Ectodermal cell (in vitro differentiated cells): ENCODE measurements around the gene GSTP1. TPM values are rescaled to one million over a fixed set of nuclear protein-coding genes. Genes with fewer than 3 reads are reported as not detected.

Source experiments
- H3K27ac ChIP-seq: 2 replicates; pipeline ENCODE4 v1.7.0; 2013; ENCODE audit warnings: mild to moderate bottlenecking, low read depth, low read length; ENCODE audit not compliant: insufficient read depth, poor library complexity, severe bottlenecking
- H3K27me3 ChIP-seq: 2 replicates; pipeline ENCODE4 v1.7.0; 2013; ENCODE audit warnings: mild to moderate bottlenecking, low read length; ENCODE audit not compliant: insufficient read depth, control insufficient read depth, poor library complexity, severe bottlenecking
- H3K36me3 ChIP-seq: one replicate; pipeline ENCODE4 v1.7.0; 2013; ENCODE audit warnings: low read length; ENCODE audit not compliant: control insufficient read depth, insufficient read depth
- H3K4me1 ChIP-seq: one replicate; pipeline ENCODE4 v1.7.0; 2013; ENCODE audit warnings: low read length; ENCODE audit not compliant: control insufficient read depth, insufficient read depth
- H3K4me3 ChIP-seq: 2 replicates; pipeline ENCODE4 v1.7.0; 2013; ENCODE audit warnings: low read depth, low read length, control low read depth; ENCODE audit not compliant: insufficient read depth
- H3K9me3 ChIP-seq: 2 replicates; pipeline ENCODE4 v1.7.0; 2013; ENCODE audit warnings: mild to moderate bottlenecking, low read length, moderate library complexity; ENCODE audit not compliant: control insufficient read depth
- WGBS, 2 experiments: methylation state at CpG; one replicate each; pipeline ENCODE4 v1.1.7; 2013; ENCODE audit warnings: missing lambda C conversion rate in 2 of 2; 5-methylcytosine and 5-hydroxymethylcytosine counted together
- polyA plus RNA-seq, 4 experiments: library from polyadenylated mRNA; stranded (reverse); fragments of 50-300 nt; gene quantifications; one replicate each; pipeline ENCODE4 v1.2.3, GENCODE V29; 2013

The GSTP1 gene
- 662 TPM for polyA plus RNA-seq (2013, experiment 1 of 4)
- polyA plus RNA-seq (2013, experiment 2 of 4) = 591 TPM
- polyA plus RNA-seq (2013, experiment 3 of 4) = 591 TPM
- polyA plus RNA-seq (2013, experiment 4 of 4) = 596 TPM

DNA sequence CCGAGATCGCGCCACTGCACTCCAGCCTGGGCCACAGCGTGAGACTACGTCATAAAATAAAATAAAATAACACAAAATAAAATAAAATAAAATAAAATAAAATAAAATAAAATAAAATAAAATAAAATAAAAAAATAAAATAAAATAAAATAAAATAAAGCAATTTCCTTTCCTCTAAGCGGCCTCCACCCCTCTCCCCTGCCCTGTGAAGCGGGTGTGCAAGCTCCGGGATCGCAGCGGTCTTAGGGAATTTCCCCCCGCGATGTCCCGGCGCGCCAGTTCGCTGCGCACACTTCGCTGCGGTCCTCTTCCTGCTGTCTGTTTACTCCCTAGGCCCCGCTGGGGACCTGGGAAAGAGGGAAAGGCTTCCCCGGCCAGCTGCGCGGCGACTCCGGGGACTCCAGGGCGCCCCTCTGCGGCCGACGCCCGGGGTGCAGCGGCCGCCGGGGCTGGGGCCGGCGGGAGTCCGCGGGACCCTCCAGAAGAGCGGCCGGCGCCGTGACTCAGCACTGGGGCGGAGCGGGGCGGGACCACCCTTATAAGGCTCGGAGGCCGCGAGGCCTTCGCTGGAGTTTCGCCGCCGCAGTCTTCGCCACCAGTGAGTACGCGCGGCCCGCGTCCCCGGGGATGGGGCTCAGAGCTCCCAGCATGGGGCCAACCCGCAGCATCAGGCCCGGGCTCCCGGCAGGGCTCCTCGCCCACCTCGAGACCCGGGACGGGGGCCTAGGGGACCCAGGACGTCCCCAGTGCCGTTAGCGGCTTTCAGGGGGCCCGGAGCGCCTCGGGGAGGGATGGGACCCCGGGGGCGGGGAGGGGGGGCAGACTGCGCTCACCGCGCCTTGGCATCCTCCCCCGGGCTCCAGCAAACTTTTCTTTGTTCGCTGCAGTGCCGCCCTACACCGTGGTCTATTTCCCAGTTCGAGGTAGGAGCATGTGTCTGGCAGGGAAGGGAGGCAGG is at the start of gene GSTP1:
GSTP1 (plus strand) TSS at position 566 of the 958 bp plus-strand sequence; CDS start at position 598, 32 bp downstream.
- H3K27me3 ChIP-seq = peaks cover 13% of the 10 kb centered on the region
- H3K4me1 ChIP-seq = peaks cover 13% of the 10 kb centered on the region
- H3K4me3 ChIP-seq = peak within 1 kb of the TSS; percentile 78
- H3K9me3 ChIP-seq = no peaks in the 10 kb centered on the region
- peaks cover 12% of the 10 kb centered on the region for H3K36me3 ChIP-seq
- 1 to 2% methylated on average over 76 to 77 of the region's 81 CpGs for WGBS, 2 experiments
- peak within 1 kb of the TSS; percentile 85 for H3K27ac ChIP-seq

DNA sequence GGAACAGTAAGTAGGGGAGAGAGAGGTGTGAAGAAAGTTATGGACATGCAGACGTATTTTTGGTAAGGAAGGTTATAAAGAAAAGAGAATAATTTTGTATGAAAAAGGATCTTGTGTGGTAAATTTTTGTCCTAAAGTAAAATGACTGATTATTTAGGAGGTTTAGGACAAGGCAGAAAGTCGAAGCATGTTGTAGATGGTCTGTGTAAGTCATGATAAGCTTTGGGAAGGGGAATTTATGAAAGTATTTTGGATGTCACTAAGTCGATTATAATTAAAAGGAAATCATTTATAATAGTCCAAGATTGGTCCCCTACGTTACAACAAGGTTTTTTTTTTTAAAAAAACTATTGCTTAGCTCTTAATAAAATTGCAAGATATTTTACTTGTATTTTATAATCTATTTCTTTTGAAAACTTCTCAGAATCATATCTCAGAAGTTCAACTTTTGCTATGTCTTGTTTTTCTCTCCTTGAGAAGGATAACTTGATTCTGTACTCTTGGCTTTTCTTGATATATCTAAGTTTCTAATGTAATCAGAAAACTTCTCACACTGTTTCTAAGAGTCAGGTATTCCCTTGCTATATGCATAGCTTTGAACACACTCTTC is 49.4 kb upstream of the GSTP1 start:
- H3K27ac ChIP-seq = no peak overlapping the region
- no peaks in the 10 kb centered on the region for H3K36me3 ChIP-seq
- 34 to 36% methylated on average over 2 of the region's 4 CpGs for WGBS, 2 experiments
- H3K4me1 ChIP-seq = no peaks in the 10 kb centered on the region
- H3K9me3 ChIP-seq = no peaks in the 10 kb centered on the region
- H3K4me3 ChIP-seq = no peak overlapping the region
- H3K27me3 ChIP-seq = no peaks in the 10 kb centered on the region

DNA sequence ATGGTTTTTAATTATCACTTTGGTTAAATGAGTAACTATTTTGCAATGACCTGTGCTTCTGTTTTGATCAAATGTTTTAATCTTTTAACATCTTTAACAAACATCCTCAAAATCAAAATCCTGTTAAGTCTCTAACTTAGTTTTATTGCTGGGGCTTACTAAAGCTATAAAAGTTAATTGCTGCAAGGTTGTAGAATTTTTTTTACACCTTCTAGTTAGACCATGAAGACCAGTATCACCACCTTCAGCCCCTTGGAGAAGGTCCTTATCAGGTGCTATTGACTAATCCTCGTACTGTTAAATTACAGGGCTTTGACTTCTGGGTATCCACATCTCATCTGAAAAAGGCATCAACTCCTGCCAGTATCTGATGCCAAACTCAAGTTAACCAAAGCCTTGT is 48.1 kb upstream of the GSTP1 start:
- 74 to 82% methylated on average over 1 of the region's 1 CpG for WGBS, 2 experiments
- Histone ChIP-seq H3K27me3 (no peaks in the 10 kb centered on the region), H3K27ac (no peak overlapping the region), H3K36me3 (no peaks in the 10 kb centered on the region), H3K4me1 (no peaks in the 10 kb centered on the region), H3K9me3 (no peaks in the 10 kb centered on the region), H3K4me3 (no peak overlapping the region)

DNA sequence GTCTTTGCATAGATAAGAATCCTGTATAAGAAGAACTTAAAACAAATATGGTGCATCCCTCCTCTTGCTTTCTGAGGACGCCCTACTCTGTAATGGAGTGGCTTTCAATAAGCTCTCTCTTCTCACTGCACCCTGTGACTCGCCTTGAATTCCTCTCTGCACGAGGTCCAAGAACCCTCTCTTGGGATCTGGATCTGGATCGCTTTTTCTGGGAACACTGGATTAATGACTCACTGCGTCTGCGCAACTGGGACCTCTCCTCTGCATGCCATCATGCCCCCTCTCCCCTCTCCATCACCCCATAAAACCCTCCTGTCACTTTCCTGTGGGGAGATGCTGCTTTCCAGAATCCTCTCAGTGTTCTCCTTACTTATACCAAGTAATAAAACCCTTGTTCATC is 45.3 kb upstream of the GSTP1 start:
- H3K4me1 ChIP-seq = no peaks in the 10 kb centered on the region
- H3K36me3 ChIP-seq = no peaks in the 10 kb centered on the region
- WGBS, 2 experiments = 82 to 87% methylated on average over 6 of the region's 6 CpGs
- H3K4me3 ChIP-seq = no peak overlapping the region
- H3K27ac ChIP-seq = no peak overlapping the region
- no peaks in the 10 kb centered on the region for H3K27me3 ChIP-seq
- H3K9me3 ChIP-seq = no peaks in the 10 kb centered on the region

DNA sequence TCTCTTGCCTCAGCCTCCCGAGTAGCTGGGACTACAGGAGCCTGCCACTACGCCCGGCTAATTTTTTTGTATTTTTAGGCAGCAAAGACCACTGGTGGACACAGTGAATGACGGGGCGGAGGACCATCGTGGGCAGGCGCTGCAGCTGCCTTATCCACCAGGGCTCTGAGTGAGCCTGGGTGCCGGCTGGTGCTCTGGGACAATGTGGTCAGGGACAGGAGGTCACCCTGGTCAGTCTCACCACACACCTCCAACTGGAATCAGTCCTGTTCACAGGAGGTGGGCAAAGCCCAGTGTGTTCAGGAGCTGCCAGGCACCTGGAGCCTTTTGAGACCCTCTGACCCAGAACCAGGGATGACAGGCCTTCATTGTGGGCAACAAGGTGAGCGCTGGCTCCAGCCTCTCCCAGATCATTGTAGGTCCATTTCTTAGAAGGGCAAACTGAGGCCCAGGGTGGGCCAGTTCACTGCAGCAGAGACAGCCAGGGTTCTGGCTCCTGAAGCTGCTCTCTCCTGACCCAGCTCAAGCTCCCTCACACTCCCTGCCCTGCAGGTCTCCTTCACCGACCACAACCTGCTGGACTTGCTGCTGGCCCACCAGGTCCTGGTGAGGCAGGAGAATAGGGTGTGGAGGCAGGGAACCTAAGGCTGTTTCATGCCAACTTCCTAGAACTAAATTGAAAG is 44.6 kb upstream of the GSTP1 start:
- Histone ChIP-seq H3K27me3 (no peaks in the 10 kb centered on the region), H3K4me3 (no peak overlapping the region), H3K9me3 (no peaks in the 10 kb centered on the region), H3K4me1 (no peaks in the 10 kb centered on the region), H3K36me3 (no peaks in the 10 kb centered on the region), H3K27ac (no peak overlapping the region)
- 92 to 95% methylated on average over 10 of the region's 10 CpGs for WGBS, 2 experiments

DNA sequence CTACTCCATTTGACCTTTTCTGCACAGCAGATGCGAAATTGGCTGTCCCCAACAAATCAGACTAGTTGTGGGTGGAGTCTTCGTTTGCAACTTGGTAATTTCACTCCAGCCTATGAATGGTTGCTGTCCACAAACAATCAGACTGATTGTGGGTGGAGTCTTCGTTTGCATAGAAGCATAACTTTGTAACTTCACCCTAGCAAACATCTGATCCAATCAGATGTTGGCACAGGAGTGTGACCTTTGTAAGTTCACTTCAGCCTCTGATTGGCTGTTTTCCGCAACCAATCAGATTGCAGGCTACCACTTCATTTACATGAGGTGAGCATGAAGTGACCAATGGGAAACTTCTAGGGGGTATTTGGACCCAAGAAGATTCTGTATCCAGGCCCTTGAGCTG is 44.1 kb upstream of the GSTP1 start:
- no peak overlapping the region for H3K4me3 ChIP-seq
- H3K36me3 ChIP-seq = no peaks in the 10 kb centered on the region
- no peaks in the 10 kb centered on the region for H3K4me1 ChIP-seq
- H3K9me3 ChIP-seq = no peaks in the 10 kb centered on the region
- H3K27ac ChIP-seq = no peak overlapping the region
- H3K27me3 ChIP-seq = no peaks in the 10 kb centered on the region
- WGBS, 2 experiments = 92 to 97% methylated on average over 4 of the region's 4 CpGs

DNA sequence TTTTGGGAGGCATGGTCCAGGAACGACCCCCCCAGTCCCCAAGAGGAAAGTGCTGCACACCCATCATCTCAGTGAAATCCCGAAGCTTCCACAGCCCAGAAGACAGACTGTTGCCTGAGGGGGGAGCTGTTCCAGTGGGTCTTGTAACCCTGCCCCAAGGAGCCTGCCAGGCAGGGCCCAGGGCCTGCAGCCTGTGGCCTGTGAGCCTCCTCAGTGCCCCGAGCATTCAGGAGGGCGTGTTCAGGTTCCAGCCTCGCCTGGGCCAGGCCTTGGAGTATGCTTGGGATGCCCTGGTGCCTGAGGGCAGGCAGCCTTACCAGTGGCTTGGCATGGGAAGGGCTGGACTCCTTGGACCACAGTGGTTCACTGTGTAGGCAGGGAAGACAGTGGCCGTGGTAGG is 42.4 kb upstream of the GSTP1 start:
- H3K36me3 ChIP-seq = no peaks in the 10 kb centered on the region
- H3K4me3 ChIP-seq = no peak overlapping the region
- no peaks in the 10 kb centered on the region for H3K27me3 ChIP-seq
- H3K27ac ChIP-seq = no peak overlapping the region
- H3K4me1 ChIP-seq = no peaks in the 10 kb centered on the region
- no peaks in the 10 kb centered on the region for H3K9me3 ChIP-seq
- WGBS, 2 experiments = 88 to 92% methylated on average over 6 of the region's 6 CpGs

DNA sequence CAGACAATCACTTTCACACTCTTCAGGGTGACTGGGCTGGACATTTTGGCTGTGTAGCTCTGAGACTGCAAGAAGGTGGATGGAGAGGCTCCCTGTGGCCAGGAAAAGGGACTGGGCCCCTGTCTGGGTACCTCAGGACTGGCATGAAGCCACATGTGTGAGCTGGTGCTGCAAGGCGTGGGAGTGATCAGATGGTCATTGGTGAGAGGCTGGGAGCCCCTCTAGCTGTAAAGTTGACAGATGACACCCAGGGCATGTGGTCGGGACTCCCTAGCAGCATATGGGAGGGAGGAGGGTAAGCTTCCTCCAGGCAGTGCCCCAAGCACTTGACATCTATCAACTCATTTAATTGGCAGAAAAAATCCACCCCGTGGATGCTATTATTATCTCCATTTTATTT is 41.4 kb upstream of the GSTP1 start:
- no peaks in the 10 kb centered on the region for H3K36me3 ChIP-seq
- WGBS, 2 experiments = 84% methylated on average over 3 of the region's 3 CpGs
- no peaks in the 10 kb centered on the region for H3K4me1 ChIP-seq
- H3K4me3 ChIP-seq = no peak overlapping the region
- H3K27me3 ChIP-seq = no peaks in the 10 kb centered on the region
- no peak overlapping the region for H3K27ac ChIP-seq
- H3K9me3 ChIP-seq = no peaks in the 10 kb centered on the region

DNA sequence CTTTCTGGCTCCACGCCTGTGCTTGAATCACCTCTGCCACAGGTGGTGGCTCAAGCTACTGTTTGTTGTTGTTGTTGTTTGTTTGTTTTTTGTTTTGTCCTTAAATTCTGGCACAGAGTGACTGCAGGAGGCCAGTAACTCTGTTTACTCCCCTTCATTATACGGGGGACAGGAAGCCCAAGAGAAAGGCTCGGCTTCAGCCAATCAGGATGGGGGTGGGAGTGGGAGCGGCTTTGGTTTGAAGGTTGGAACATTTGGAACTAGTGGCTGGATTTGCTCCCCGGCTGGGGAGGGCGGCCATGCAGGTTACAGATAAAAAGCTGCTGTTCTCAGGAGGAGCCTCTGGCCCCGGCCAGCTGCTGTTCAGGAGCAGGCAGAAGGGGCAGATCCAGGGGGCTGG is 40.6 kb upstream of the GSTP1 start:
- Histone ChIP-seq H3K9me3 (no peaks in the 10 kb centered on the region), H3K4me3 (no peak overlapping the region), H3K36me3 (no peaks in the 10 kb centered on the region), H3K27me3 (no peaks in the 10 kb centered on the region), H3K4me1 (no peaks in the 10 kb centered on the region), H3K27ac (no peak overlapping the region)
- 50 to 59% methylated on average over 6 to 7 of the region's 7 CpGs for WGBS, 2 experiments

DNA sequence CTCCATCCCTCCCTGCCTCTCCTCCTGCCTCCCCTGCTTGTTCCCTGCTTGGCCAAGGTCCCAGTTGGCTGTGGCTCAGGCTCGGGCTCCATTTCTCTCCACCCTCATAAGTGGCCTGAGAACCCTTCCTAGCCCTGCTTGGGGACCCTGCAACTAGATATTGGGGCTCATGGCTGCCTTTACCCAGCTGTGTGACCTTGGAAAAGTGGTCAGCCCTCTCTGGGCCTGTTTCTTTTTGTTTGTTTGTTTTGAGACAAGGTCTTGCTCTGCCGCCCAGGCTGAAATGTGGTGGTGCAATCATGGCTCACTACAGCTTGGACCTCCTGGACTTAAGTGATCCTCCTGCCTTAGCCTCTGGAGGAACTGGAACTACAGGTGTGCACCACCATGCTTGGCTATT is 40.0 kb upstream of the GSTP1 start:
- 89 to 90% methylated on average over 2 of the region's 2 CpGs for WGBS, 2 experiments
- H3K9me3 ChIP-seq = no peaks in the 10 kb centered on the region
- no peaks in the 10 kb centered on the region for H3K4me1 ChIP-seq
- no peaks in the 10 kb centered on the region for H3K27me3 ChIP-seq
- H3K27ac ChIP-seq = no peak overlapping the region
- H3K4me3 ChIP-seq = no peak overlapping the region
- H3K36me3 ChIP-seq = no peaks in the 10 kb centered on the region
